Measurements from ENCODE around the gene CFAP73.

DNA sequence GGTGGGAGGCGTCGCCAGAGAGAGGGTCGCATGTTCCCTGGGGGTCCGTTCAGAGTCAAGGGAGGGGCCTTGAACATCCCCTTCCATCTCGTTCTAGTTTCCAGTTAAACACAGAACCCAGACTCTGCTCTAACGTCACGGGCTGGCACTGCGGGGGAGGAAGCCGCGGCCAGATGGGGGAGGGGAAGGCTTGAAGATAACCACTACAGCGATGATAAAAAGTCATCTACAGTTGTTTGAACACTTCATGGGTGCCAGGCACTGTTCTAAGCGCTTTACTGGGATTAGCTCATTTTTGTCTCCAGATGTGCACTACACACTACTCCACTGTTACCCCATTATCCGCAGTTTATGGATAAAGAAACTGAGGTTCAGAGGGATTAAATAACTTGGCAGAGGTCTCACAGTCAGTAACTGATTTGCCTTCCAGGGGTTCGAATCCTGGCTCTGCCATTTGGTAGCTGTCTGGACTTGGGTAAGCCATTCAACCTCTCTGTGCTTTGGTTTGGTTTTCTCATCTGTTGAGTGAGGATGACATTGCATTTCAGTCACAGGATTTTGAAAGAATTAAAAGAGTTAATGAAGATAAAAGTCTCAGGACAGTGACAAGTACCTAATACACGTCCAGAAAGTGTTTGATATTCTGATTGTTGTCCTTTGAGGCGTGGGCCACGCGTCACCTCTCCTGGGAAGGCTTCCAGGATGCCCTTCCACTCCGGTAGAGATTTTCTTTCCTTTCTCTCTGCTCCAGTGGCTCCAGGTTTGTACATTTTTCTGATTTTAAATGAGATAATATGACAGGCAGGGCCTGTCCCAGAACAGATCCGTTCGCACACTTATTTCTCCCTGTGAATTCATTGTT lies 13.2 kb upstream of the CFAP73 start:
- TF ChIP-seq POLR2A (IDR thresholded peaks at IDR 0.05) = no peak
- TF ChIP-seq, protein P1, sequence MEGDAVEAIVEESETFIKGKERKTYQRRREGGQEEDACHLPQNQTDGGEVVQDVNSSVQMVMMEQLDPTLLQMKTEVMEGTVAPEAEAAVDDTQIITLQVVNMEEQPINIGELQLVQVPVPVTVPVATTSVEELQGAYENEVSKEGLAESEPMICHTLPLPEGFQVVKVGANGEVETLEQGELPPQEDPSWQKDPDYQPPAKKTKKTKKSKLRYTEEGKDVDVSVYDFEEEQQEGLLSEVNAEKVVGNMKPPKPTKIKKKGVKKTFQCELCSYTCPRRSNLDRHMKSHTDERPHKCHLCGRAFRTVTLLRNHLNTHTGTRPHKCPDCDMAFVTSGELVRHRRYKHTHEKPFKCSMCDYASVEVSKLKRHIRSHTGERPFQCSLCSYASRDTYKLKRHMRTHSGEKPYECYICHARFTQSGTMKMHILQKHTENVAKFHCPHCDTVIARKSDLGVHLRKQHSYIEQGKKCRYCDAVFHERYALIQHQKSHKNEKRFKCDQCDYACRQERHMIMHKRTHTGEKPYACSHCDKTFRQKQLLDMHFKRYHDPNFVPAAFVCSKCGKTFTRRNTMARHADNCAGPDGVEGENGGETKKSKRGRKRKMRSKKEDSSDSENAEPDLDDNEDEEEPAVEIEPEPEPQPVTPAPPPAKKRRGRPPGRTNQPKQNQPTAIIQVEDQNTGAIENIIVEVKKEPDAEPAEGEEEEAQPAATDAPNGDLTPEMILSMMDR (IDR thresholded peaks at IDR 0.05) = no peak

Measured in right lobe of liver (tissue), 4 donors.